ENCODE results near the gene MYH6. TPM values are rescaled to one million over a fixed set of nuclear protein-coding genes. Genes with fewer than 3 reads are reported as not detected.
A peak's percentile ranks its signal among the peaks of the same experiment; 100 is the strongest.

The MYH6 gene
- total RNA-seq, 4 donors from 2014 or later: not detected

DNA sequence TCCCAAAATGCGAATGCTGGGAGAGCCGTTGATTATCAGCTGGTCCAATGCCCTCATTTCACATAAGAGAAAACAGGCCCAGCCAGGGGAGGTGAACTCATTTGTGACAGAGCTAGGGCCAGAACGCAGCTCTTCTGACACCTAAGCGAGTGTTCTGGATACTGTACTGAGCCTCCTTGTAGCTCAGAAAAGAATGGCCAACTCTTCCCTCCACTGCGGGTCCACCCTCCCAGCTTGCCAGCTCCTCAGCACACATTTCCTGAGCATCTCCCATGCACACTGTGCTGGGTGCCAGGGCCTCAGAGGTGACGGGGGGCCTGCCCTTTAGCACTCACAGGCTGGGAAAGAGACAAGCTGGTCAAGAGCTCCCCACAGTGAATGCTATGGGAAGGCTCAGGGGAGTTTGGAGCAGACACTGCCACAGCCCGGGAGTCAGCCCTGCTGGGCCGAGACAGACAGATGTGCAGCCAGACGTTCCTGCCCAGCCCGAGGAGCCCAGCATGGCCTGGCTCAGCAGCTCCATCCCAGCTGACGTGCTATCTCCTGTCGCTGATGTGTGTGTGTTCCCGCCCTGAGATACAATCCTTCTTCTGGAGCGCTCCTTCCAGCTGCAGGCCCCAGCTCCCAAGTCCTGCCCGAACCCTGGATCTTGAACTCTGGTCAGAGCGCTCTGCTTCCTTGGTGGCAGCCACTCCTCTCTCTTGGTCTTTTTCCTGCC, 27.7 kb downstream of the MYH6 start:
- DNase-seq: no peak
- no peaks in the 10 kb centered on the region for H3K27me3 ChIP-seq
- H3K4me3 ChIP-seq: no peak overlapping the region
- TF ChIP-seq POLR2A (IDR thresholded peaks at IDR 0.05) (no peak), CTCF (IDR thresholded peaks at IDR 0.05) (no peak)
- H3K36me3 ChIP-seq: no peaks in the 10 kb centered on the region
- peaks cover 0 to 8% (median 0%) of the 10 kb centered on the region in 4 donors for H3K4me1 ChIP-seq
- peak overlapping the region in 1 of 4 donors; percentile 35 for H3K27ac ChIP-seq
- no peaks in the 10 kb centered on the region for H3K9me3 ChIP-seq

GRCh38 chr14:23379366-23380196, 28.5 kb downstream of the MYH6 start:
- TF ChIP-seq POLR2A (IDR thresholded peaks at IDR 0.05): no peak
- peak; percentile 62 to 92 (median 88) for TF ChIP-seq CTCF (IDR thresholded peaks at IDR 0.05)
- Histone ChIP-seq H3K27ac (no peak overlapping the region), H3K4me1 (peaks cover 0 to 8% (median 0%) of the 10 kb centered on the region in 4 donors)

GRCh38 chr14:23378612-23379220, 29.4 kb downstream of the MYH6 start:
- TF ChIP-seq CTCF (IDR thresholded peaks at IDR 0.05): no peak
- TF ChIP-seq POLR2A (IDR thresholded peaks at IDR 0.05): no peak
- H3K36me3 ChIP-seq: no peaks in the 10 kb centered on the region
- DNase-seq: peak in 1 of 3 donors; percentile 41
- no peak overlapping the region for H3K27ac ChIP-seq
- peaks cover 0 to 8% (median 0%) of the 10 kb centered on the region in 4 donors for H3K4me1 ChIP-seq
- no peak overlapping the region for H3K4me3 ChIP-seq
- no peaks in the 10 kb centered on the region for H3K27me3 ChIP-seq
- no peaks in the 10 kb centered on the region for H3K9me3 ChIP-seq

More at GRCh38 chr14:23379366-23380196, 28.5 kb downstream of the MYH6 start:
- H3K9me3 ChIP-seq: no peaks in the 10 kb centered on the region
- no peak overlapping the region for H3K4me3 ChIP-seq
- H3K36me3 ChIP-seq: no peaks in the 10 kb centered on the region
- DNase-seq: peak; percentile 27 to 77 (median 77)
- H3K27me3 ChIP-seq: no peaks in the 10 kb centered on the region

DNA sequence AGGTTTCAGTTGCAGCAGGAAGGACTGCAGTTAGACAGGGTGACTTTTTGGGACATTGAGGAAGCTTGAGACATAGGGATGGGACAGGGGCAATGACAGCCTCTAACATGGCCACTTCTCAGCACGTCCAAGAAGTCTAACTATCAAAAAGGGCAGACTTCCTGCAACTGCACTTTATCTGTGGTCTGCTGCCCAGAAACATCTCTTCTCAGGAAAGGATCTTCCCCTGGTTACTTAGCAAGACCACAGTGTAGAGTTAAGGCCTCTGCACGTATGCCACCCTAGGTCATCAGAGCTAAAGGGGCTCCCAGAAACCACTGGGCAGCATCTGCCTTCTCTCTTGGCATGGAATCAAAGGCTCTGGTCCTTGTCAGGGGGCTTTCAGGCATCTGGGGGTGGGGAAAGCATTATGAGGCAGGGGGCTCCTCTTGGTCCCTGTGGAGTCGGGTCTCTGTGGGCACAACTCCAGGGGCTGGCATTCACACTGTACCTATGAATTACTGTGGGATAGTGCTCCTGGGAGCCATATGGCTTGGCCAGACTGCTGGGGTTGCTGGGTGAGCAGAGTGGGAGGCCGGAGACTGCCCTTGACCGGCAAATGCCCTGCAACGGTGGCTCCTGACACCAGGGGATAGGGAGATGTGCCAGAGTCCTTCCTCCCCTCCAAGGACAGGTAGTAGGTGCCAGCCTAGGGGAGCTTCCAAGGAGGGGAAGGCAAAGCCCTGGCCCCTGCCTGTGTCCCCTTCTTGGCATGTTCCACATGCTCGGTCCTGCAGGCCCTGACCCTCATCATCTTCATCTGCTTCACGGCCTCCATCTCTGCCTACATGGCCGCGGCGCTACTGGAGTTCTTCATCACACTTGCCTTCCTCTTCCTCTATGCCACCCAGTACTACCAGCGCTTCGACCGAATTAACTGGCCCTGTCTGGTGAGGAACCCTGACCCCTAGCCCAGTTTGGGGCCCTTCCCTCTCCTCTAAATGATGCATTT, 30.2 kb downstream of the MYH6 start:
- no peak overlapping the region for H3K4me3 ChIP-seq
- H3K27me3 ChIP-seq: no peaks in the 10 kb centered on the region
- H3K27ac ChIP-seq: no peak overlapping the region
- no peaks in the 10 kb centered on the region for H3K9me3 ChIP-seq
- H3K4me1 ChIP-seq: peaks cover 0 to 8% (median 0%) of the 10 kb centered on the region in 4 donors
- DNase-seq: peak in 1 of 3 donors; percentile 34
- H3K36me3 ChIP-seq: no peaks in the 10 kb centered on the region
- no peak for TF ChIP-seq CTCF (IDR thresholded peaks at IDR 0.05)
- TF ChIP-seq POLR2A (IDR thresholded peaks at IDR 0.05): no peak

DNA sequence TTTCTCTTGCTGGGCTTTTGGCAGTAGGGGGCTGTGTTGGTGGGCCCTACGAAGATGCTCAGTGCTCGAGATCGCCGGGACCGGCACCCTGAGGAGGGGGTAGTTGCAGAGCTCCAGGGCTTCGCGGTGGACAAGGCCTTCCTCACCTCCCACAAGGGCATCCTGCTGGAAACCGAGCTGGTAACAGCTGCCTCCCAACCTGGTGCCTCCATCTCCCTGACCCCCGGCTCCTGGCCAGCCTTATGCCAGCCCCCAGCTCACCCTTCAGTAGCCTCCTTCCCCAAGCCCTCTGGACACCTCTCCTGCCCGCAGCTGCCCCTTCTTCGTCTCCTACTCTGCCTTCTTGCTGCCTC, 30.9 kb downstream of the MYH6 start:
- peak in 1 of 3 donors; percentile 33 for DNase-seq
- Histone ChIP-seq H3K4me3 (no peak overlapping the region), H3K27me3 (no peaks in the 10 kb centered on the region), H3K27ac (no peak overlapping the region), H3K9me3 (no peaks in the 10 kb centered on the region), H3K36me3 (no peaks in the 10 kb centered on the region), H3K4me1 (peaks cover 0 to 8% (median 0%) of the 10 kb centered on the region in 4 donors)
- TF ChIP-seq POLR2A (IDR thresholded peaks at IDR 0.05) (no peak), CTCF (IDR thresholded peaks at IDR 0.05) (no peak)
